Thyroid gland (tissue), 4 donors: ENCODE data around the gene SLC9A7.

ENCODE experiments used
- POLR2A ChIP-seq, 2 donors: fragments of 450-650 bp; IDR thresholded peaks; one replicate each; pipeline ENCODE4 v1.6.1; 2017; ENCODE audit warnings: antibody characterized with exemption in 2 of 2, mild to moderate bottlenecking in 2 of 2, moderate library complexity in 1 of 2
- TF ChIP-seq, protein P1 (sequence below), 6 experiments: fragments of 200-600 bp in 3 of 6; fragments of 450-650 bp in 3 of 6; sonication (generic) in 3 of 6; IDR thresholded peaks; one replicate each; pipeline ENCODE4 v1.5.1; 2016 to 2019; ENCODE audit warnings: antibody characterized with exemption in 6 of 6, mild to moderate bottlenecking in 2 of 6, inconsistent platforms in 1 of 6, moderate library complexity in 1 of 6

DNA sequence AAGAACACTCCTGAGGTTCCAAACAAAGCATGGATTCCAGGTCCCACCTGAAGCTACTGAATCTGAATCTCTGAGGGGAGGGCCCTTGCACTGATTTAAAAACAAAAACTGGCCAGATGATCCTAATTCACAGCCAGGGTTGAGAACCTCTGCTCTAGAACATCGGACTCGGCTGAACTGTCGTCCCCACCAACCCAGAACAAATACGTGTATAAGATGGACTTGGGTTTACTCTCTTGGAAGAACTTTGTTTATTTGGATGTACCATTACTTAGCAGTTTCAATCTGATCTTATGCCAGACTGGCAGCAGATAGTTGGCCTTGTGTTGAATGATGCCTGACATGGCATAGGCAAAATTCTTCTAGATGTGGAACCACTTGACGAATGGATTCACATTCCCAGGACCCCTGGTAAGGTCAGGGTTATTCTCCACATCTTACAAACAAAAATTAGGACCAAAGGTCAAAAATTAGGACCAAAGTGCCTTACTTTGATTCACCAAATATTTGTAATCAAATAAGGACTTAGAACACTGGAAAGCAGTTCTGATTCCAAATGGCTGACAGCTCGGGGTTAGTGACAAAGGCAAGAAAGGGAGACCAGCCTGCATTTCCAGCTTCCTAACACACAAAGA is 156.3 kb downstream of the SLC9A7 start:
- TF ChIP-seq, protein P1, sequence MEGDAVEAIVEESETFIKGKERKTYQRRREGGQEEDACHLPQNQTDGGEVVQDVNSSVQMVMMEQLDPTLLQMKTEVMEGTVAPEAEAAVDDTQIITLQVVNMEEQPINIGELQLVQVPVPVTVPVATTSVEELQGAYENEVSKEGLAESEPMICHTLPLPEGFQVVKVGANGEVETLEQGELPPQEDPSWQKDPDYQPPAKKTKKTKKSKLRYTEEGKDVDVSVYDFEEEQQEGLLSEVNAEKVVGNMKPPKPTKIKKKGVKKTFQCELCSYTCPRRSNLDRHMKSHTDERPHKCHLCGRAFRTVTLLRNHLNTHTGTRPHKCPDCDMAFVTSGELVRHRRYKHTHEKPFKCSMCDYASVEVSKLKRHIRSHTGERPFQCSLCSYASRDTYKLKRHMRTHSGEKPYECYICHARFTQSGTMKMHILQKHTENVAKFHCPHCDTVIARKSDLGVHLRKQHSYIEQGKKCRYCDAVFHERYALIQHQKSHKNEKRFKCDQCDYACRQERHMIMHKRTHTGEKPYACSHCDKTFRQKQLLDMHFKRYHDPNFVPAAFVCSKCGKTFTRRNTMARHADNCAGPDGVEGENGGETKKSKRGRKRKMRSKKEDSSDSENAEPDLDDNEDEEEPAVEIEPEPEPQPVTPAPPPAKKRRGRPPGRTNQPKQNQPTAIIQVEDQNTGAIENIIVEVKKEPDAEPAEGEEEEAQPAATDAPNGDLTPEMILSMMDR (IDR thresholded peaks at IDR 0.05), result no peak
- TF ChIP-seq POLR2A (IDR thresholded peaks at IDR 0.05), result no peak
